DMS 273 (cell line): Measurements from ENCODE around the gene GPR155.
"Not testable (repeated sequence)": the region's sequence is repeated elsewhere in the genome, so short reads cannot be mapped to it uniquely, and the experiment has no call there.

Source experiments
- DNase-seq: peaks from one replicate; lab custom pipeline; 2025; ENCODE audit not compliant: unreplicated experiment; lab: John Stamatoyannopoulos, UW

GPR155 gene

DNA sequence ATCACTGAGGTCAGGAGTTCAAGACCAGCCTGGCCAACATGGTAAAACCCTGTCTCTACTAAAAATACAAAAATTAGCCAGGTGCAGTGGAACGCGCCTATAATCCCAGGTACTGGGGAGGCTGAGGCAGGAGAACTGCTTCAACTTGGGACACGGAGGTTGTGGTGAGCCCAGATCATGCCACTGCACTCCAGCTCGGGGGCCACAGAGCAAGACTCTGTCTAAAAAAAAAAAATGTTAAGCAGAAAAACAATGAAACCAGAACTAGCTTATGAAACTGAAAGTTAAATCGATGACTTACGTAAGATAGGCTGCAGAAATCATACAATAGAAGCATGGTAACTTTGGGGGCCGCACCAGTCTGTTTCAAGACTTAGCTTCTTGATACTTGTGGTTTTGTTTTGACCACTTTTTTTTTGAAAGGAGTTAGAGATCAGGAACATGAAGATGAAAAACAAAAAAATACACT is 6.2 kb upstream of the GPR155 start:
- no peak for DNase-seq

DNA sequence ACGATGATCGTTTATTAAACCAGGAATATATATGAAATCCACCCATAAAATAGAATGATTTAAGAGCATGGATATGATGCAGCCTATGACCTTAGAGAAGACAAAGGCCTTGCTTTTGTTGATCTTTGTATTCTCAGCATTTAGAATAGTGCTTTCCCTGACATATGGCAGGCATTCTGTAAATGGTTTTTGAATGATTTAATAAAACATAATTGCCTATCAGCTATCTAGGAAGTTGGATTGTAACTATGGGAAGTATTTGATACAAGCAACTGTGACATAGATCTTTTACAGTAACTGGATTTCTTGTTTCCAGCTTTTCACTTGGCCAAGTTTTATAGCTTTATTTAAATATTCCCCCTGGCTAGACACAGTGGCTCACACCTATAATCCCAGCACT is 5.1 kb upstream of the GPR155 start:
- DNase-seq: no peak

DNA sequence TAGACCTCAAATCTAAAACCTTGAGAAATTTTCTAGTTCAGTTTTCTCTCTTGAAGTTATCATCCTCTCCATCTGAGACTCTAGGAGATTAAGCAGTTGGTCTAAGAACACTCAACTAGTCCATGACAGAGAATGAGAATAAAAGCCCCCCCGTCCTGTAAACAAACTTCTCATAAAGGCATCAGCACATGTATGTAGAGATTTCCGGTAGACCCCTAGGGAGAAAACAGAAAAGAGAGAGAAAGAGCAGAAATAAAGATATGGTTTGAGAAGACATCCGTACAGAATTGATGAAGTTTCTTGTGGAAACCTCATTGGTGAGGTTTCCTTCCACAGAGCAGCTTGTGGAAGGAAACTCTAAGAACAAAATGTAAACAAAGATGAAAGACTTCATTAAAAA is 3.2 kb upstream of the GPR155 start:
- DNase-seq: no peak

DNA sequence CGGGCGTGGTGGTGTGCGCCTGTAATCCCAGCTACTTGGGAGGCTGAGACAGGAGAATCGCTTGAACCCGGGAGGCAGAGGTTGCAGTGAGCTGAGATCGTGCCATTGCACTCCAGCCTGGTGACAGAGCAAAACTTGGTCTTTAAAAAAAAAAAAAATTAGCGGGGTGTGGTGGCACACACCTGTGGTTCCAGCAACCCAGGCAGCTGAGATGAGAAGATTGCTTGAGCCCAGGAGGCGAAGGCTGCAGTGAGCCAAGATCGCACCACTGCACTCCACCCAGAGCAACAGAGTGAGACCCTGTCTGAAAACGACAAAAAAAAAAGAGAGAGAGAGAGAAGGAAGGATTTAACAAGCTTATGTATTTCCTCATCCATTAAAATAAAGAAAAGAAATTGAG is 2.7 kb upstream of the GPR155 start:
- not testable (repeated sequence) for DNase-seq

DNA sequence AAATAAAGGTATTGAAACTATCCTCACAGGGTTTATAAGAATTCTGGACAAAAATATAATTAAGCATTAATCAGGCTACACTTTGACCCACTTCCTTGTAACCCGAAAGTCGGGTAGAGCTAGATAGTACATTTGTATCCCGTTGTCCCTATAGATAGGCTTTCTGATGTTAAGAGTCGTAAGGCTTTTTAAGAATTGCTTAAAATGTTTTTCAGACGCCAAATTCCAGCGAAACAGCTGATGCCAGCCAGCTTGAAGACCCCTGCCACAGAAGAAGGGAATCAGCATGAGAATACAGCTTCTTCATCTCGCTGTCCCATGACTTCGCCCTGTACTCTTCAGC is 962 bp upstream of the GPR155 start:
- no peak for DNase-seq

DNA sequence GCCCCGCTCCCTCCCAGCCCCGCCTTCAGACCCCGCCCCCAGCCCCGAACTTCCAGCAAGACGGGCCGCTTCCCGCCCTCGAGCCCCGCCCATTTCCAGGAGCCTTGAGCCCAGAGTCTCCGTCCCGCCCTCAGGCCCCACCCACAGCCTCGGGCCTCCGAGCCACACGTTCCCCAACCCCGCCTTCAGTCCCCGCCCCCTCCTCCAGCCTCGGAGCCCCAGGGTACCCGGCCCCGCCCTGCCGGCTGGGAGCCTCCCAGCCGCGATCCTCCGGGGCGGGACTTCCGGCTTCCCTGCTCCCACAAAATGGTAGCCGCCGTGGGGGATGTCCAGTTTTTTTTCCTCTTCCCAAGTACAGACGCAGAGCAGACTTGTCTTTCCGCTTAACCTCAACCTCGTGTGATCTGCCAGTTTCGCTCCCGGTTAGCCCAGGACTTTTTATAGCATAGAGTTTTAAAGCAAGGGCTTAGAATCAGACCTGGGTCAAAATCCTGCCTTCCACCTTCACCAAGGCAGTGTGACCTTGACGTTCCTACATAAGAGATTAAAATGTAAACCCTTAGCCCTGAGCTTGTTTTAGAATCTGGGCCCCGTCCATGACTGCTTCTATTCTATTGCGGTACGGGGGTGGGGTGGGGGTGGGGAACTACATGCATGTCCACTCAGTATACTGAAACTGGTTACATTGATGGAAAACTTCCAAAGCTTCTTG is 435 bp upstream of the GPR155 start:
- DNase-seq: peak; percentile 99

DNA sequence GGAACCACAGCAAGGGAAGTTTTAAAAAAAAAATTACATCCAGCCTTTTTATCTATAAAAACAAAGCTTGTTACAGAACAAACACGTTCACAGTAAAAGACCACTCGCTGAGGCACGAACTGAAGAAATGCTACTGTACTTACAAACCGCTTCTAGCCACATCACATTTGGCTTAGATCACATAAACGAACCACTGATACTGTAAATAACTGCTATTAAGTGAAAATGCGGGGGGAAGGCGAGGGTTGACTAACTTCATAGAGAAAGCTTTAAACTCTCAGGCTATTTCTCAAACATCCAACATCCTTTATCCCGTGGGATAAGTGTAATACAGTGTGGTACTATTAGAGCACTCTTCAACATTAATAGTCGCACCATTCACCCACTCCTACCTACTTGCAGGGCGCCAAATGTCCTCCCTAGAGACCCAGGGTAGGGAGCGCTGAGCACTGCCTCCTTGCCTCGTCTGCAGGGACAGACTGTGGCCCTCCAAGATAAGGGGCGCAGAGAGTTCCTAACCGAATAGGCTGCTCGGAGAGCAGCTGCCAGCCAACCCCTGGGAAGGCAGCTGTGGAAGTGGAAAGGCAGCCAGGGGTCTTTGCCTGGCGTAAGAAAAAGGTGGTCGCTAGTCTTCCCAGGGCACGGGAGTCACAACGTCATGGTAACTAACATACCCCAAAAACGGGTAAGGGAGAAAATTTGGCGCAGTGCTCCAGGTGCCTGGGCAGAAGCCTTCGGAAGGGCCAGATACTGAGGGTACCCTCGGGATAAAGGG is 854 bp downstream of the GPR155 start:
- peak; percentile 74 for DNase-seq

DNA sequence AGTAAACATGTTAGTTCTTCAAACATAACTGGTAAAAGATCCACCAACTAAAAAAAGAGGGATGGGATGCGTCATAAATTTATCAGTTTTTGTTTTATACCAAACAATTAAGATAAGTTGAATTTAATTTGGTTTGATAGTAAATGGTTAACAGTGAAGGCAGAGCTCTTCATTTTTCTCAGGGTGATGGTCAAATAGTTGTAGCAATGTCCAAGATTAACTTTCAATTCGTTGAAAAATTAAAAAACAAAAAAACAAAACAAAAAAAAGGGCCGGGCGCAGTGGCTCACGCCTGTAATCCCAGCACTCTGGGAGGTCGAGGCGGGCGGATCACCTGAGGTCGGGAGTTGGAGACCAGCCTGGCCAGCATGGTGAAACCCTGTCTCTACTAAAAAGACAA is 1.8 kb downstream of the GPR155 start:
- not testable (repeated sequence) for DNase-seq

DNA sequence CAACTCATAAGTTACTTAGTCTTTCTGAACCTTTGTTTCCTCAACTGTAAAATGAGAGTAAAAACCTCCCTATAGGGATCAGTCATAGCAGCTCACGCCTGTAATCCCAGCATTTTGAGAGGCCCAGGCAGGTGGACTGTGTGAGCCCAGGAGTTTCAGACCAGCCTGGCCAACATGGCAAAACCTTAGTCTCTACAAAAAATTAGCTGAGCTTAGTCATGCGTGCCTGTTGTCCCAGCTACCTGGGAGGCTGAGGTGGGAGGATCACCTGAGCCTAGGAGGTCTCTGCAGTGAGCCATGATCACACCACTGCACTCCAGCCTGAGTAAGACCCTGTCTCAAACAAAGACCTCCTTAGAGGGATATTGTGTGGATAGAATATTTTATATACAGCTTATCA is 2.3 kb downstream of the GPR155 start:
- no peak for DNase-seq

DNA sequence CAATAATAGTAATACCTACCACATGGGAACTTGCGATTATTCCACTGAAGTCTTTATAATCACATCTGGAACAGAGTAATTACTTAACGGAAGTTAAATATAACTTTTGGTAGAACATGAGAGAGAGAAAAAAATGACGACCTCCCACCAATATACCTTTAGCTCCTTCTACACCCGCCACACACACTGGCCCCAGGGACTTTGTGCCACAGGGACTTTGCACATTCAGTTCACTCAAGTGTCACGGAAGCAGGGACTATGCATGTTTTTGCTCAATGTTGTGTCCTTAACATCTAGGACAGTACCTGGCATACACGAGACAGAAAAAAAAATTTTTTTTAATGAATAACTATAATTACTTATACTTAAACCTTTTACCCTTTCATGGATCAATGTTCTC is 4.0 kb downstream of the GPR155 start:
- DNase-seq: no peak

DNA sequence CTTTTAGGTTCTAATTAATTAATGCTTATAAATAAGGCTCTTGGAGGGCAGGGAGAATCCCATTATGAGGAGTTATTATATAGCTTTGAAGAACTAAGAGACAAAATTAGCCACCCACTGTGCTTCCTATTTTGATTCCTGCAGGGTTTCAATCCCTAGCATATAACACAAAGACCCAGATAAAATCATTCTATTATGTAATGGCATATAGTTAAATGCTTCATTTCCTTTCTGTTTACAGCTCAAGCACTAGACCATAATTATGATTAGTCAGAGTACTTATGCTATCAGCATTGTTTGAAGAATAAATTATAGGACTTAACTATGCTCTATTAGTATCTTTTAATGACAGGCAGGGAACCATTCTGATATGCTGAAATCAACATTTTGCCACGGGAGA is 9.1 kb downstream of the GPR155 start:
- no peak for DNase-seq

DNA sequence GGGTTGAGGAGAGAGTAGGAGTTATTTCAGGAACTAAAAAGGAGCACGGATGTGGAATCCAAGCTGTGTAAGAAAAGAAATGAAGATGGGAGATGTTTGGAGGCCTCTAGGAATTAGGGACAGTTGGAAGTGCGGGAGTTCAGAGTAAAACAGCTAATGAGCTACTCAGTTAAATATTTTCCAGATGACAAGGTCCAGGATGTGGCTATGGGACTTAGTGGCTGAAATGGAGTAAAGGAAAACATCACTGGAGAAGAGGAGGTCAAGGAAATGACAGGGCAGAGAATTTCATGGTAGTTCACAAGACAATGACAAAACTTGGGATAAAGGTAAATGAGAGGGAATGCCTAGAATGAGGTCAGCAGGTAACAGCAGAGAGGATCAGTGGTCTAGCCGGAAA is 13.0 kb downstream of the GPR155 start:
- DNase-seq: no peak

DNA sequence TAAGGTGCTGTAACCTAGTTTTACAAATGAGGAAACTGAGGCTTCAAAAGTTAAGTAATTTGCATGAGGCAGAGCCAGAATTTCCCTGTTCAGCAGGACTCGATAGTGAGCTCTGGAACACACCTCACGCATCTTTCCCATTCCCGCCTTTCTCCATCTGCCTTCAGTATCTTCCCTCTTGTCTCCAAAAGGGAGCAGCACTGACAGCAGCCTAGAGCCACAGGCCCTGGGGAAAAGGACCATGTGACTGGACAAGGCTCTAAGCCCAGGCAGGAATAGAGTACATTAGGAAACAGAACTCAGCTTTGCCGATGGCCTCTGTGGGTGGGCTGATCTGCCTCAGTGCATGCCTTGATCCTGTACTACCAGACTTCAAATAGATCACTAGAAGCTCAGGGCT is 21.5 kb downstream of the GPR155 start:
- DNase-seq: peak; percentile 24

DNA sequence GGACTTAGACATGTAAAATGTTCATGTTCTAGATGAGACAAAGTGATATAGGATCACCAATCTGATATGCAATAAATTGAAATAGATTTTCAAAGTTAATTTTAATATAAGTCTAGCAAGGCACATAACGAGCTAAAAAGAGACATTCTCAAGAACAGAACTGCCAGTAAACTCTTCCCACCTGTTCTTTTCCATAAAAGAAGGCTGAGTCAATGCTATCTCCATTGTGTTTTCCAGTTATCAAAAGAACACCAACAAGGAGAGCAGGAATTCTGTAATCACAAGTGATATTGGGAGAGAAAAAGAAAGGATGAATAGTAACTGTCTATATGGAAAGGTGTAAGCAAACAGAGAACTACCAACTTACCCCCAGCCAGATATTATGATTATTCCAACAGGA is 25.6 kb downstream of the GPR155 start:
- no peak for DNase-seq

DNA sequence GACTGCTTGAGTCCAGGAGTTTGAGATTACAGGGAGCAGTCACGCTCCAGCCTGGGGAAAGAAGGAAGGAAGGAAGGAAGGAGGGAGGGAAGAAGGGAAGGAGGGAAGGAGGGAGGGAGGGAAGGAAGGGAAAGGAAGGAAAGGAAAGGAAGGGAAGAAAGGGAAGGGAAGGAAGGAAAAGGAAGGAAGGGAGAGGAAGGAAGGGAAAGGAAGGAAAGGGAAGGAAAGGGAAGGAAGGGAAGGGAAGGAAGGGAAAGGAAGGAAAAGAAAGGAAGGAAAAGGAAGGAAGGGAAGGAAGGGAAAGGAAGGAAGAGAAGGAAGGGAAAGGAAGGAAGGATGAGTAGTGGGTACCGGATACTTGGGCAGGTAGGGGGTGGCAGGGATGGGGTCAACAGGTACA is 32.3 kb downstream of the GPR155 start:
- no peak for DNase-seq

DNA sequence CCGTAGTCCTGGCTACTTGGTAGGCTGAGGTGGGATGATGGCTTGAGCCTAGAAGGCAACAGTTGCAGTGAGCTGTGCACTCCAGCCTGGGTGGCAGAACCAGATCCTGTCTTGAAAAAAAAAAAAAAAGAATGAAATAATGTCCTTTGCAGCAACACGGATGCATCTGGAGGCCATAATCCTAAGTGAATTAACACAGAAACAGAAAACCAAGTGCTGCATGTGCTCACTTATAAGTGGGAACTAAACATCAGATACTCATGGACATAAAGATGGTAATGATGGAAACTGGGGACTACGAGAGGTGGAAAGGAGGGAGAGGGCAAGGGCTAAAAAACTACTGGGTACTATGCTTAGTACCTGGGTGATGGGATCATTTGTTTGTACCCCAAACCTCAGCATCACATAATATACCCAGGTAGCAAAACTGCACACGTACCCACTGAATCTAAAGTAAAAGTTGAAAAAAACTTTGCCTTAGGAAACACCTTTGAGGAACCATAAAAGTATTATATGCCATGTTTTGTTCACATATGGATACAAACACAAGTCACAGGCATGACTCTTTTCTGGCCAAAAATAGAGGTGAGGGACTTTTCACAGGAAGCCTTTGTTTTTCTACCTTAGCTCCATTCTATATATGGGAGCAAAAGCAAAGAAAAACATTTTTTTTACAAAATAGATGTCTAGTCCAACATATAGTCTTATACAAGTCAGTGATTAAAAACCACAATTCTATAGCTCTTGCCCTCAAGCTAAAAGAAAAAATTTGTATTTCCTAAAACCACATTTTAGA is 36.6 kb downstream of the GPR155 start:
- DNase-seq: no peak

DNA sequence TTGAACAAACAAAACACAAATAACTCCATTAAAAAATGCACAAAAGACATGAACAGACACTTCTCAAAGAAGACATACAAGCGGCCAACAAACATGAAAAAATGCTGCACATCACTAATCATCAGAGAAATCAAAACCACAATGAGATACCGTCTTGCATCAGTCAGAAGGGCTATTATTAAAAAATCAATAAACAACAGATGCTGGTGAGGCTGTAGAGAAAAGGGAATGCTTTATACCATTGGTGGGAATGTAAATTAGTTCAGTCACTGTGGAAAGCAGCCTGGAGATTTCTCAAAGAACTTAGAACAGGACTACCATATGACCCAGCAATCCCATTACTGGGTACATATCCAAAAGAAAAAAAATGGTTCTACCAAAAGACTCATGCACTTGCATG is 37.8 kb downstream of the GPR155 start:
- no peak for DNase-seq

DNA sequence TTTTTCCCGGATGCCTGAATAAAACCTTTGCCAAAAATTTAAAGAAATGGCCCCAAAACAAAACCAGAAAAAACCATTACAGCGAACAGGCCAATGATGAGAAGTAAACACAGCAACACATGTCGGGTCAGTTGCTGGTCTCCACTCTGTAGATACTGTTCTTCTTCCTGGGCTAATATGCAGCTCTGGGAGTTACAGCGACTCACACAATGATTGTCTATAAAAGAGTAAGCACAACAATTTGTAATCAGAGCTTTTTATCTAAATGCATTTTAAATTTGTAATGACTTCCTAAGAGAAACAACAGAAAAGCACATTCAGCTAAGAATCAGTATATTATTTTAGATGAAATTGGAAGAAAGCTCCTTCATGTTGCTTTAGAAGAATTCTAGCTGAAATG is 40.3 kb downstream of the GPR155 start:
- DNase-seq: no peak

DNA sequence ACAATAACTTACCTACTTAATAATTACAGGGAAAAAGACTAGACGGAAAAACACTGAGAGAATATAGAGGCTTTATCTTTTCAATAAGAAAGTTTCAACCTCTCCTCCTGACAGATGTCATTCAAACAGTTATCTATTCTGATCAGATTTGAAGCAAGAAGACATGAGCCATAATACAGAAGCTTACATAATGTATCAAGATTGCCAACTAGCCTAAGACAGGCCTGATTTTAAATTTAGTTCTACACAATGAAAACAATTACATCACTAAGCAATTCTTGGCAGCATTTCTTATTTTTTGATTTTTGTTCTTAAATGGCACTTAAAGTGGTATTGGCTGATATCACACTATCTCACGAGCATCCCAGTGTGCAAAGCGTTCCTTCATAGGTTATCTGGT is 41.6 kb downstream of the GPR155 start:
- DNase-seq: no peak

DNA sequence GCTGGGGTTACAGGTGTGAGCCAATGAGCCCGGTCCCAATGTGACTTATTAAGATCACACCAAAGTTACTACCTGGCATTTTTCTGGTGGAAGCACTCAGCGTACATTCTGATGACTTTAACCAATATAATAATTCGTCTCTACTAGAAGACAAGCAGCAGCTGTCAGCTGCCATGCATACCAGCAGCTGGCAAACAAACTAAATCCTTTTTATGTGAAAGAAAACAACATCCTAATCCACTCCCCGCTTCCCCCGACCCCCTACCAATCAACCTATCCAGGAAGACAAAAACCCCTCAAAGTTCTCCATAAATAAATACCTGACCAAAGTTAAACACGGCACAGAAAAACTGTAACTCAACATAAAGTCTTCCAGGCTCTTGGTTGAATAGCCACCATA is 42.1 kb downstream of the GPR155 start:
- DNase-seq: no peak

DNA sequence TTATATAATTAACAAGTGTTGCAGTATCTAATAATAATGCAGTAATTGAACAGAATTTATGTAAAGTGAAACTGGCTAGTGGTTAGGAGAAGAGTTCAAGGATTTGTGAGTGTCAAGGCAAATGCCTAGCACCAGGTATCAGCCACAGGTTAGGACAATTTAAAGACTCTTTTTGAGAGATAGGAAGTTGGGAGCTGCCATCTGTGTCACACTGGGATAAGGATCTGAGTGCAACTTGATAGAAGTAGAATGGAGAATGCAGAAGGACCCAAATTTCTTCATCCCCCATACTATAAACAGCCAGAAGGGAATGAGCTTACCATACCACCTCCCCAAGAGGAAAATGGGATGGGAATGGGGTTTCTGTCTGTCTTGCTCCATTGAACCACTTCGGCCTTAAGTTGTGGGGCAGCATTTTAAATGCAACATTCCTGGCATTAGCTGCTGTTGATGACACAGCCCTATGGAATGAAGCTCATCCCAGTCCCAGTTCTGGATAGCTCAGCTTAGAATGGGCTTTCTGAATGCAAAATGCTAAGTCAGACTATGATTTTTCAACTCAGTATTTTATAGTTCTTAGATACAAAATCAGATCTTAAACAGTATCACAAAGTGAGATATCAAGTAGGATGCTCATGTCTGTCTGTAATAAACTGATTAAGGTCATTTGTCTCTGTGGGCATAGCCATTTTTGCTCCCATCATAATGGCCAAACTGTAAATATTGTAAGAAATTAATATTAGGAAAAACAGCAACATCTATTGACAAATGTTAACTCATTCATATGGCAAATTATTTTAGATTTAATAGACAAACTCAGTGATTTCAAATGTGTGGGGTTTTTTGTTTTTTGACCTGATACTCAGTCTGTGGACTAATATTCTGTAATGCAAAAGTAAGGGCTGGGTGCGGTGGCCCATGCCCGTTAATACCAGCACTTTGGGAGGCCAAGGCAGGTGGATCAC is 44.0 kb downstream of the GPR155 start:
- DNase-seq: no peak
